K562 (cell line): ENCODE data around the gene JPT1. TPM values are rescaled to one million over a fixed set of nuclear protein-coding genes. Genes with fewer than 3 reads are reported as not detected.

Experiments
- CBFB ChIP-seq: sonication (generic); formaldehyde crosslinking; IDR thresholded peaks from 2 replicates; pipeline ENCODE4 v1.4.0; 2020; ENCODE audit warnings: mild to moderate bottlenecking, missing genetic modification reagents
- E2F1 ChIP-seq: sonication (generic); formaldehyde crosslinking; IDR thresholded peaks from 2 replicates; pipeline ENCODE4 v1.8.1; 2023; ENCODE audit warnings: mild to moderate bottlenecking, missing genetic modification reagents, moderate library complexity
- ETS2 ChIP-seq: IDR thresholded peaks from 2 replicates; pipeline ENCODE4 v1.6.1; 2016; ENCODE audit warnings: borderline replicate concordance, missing genetic modification characterization, mild to moderate bottlenecking, moderate library complexity, missing compliant biosample characterization; ENCODE audit not compliant: poor library complexity, severe bottlenecking
- MTF1 ChIP-seq: fragments of 250-450 bp; sonication (Bioruptor Pico); IDR thresholded peaks from 2 replicates; pipeline ENCODE4 v1.9.0; 2021; ENCODE audit warnings: moderate library complexity, mild to moderate bottlenecking, inconsistent platforms, borderline replicate concordance
- POLR2AphosphoS5 ChIP-seq: IDR thresholded peaks from 2 replicates; pipeline ENCODE4 v1.6.1; 2011; ENCODE audit warnings: mild to moderate bottlenecking, low read depth, low read length, moderate library complexity; ENCODE audit not compliant: control insufficient read depth, insufficient read depth
- RNF219 ChIP-seq: fragments of 250-450 bp; sonication (Bioruptor Pico); IDR thresholded peaks from 2 replicates; pipeline ENCODE4 v1.5.0; 2022; ENCODE audit warnings: mild to moderate bottlenecking
- XRCC3 ChIP-seq: fragments of 450-650 bp; IDR thresholded peaks from 2 replicates; pipeline ENCODE4 v1.6.1; 2017; ENCODE audit warnings: mild to moderate bottlenecking, moderate library complexity
- ZBTB2 ChIP-seq: fragments of 450-650 bp; IDR thresholded peaks from 2 replicates; pipeline ENCODE4 v1.6.1; 2016; ENCODE audit warnings: antibody characterized with exemption
- ZBTB33 ChIP-seq: sonication (generic); formaldehyde crosslinking; IDR thresholded peaks from 2 replicates; pipeline ENCODE4 v1.8.1; 2023; ENCODE audit warnings: mild to moderate bottlenecking, missing genetic modification reagents
- ZMIZ1 ChIP-seq, 2 experiments: fragments of 150-350 bp in 1 of 2; IDR thresholded peaks; 2 replicates each; pipeline ENCODE4 v1.6.1; 2012 to 2016; ENCODE audit warnings: low read depth in 2 of 2, low read length in 2 of 2, mild to moderate bottlenecking in 1 of 2, moderate library complexity in 1 of 2
- ZNF384 ChIP-seq: IDR thresholded peaks from 2 replicates; pipeline ENCODE4 v1.6.1; 2012; ENCODE audit warnings: low read depth, low read length, improper control_type of control experiment
- ZNF511 ChIP-seq: sonication (generic); formaldehyde crosslinking; IDR thresholded peaks from 2 replicates; pipeline ENCODE4 v1.8.0; 2022; ENCODE audit warnings: mild to moderate bottlenecking, missing genetic modification reagents
- polyA plus RNA-seq, 8 experiments: library from polyadenylated mRNA; depleted of rRNA in 4 of 8; stranded (reverse) in 5 of 8; unstranded in 3 of 8; fragments of >200 nt; fragmentation: Nextera tagmentation in 2 of 8; fragmentation: Illumina TruSeq in 1 of 8; extraction: Ambion mirVana in 2 of 8; extraction: Trizol in 1 of 8; gene quantifications; 2 replicates each; pipeline versions ENCODE4 v1.2.1 to v1.2.3, GENCODE V29; 2011 to 2014; ENCODE audit warnings: inconsistent platforms in 1 of 8, missing spikeins in 1 of 8
- total RNA-seq, 7 experiments: library from RNA; depleted of rRNA in 6 of 7; stranded (reverse); fragments of >200 nt in 6 of 7; fragmentation: Illumina TruSeq in 2 of 7; extraction: Trizol in 2 of 7; gene quantifications; 2 replicates each; pipeline versions ENCODE4 v1.2.1 to v1.2.3, GENCODE V29; 2011 to 2021; ENCODE audit warnings: low replicate concordance in 1 of 7
- TF ChIP-seq, protein P1 (sequence below), 2 experiments: fragments of 450-650 bp in 1 of 2; sonication (generic) in 1 of 2; formaldehyde crosslinking; conservative IDR thresholded peaks; 2 replicates each; pipeline versions ENCODE4 v1.4.0 to v1.8.1; 2020 to 2022; ENCODE audit warnings: mild to moderate bottlenecking in 1 of 2, missing genetic modification reagents in 1 of 2

JPT1 gene
- total and polyA plus RNA-seq, 9 of the 15 experiments (the other 6 are each of a cell fraction or from before 2014, with no cell fraction given): 56.7 to 292 (median 144) TPM

DNA sequence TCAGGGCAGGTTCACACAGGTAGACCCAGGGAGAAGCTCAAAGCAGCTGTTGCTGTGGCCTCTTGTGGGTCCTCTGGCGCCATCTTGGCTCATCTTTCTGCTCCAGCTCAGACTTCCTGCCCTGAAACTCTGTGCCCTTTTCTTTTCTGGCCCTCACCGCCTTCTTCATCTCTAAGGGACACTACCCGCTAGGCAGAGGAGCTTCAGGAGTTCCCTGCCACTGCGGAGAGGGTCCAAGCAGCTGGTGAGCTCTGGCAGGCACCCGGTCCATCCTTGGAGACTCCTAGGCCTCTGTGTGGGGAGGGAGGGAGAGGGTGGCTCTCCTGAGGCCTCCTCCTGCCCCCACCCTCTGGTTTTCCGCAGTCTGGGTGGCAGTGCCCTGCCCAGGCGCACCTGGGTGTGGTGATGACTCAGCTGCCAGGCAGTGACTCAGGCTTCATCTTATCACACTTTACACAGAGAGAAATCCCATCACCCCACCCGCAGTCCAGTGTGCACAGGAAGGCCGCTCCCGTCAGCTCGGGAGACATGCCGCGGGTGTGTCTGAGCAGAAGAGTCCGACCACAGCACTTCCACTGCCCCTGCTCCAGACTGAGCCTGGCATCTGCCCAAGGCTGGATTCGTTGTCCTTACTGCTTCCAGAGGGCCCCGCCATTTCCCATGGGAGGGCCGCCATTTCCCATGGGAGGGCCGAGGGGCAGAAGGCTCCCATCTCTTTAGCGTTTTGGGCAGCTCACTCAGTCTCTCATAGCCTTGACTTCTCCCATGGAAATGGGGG lies 30.1 kb downstream of the JPT1 start (continued):
- TF ChIP-seq ZNF511 (CRISPR knock-in tag): no peak; the same call in 1 of the 2 replicates
- peak; percentile 90 for TF ChIP-seq CBFB (CRISPR knock-in tag)
- peak in 1 of 2 experiments; percentile 70; a peak in 1 of 4 replicates for TF ChIP-seq ZMIZ1 (IDR thresholded peaks at IDR 0.05; ENCODE audit: low read depth in 2 of 2, low read length in 2 of 2)
- TF ChIP-seq, protein P1, sequence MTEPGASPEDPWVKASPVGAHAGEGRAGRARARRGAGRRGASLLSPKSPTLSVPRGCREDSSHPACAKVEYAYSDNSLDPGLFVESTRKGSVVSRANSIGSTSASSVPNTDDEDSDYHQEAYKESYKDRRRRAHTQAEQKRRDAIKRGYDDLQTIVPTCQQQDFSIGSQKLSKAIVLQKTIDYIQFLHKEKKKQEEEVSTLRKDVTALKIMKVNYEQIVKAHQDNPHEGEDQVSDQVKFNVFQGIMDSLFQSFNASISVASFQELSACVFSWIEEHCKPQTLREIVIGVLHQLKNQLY (CRISPR knock-in tag; conservative IDR thresholded peaks at IDR 0.05): no peak
- peak; percentile 51 for TF ChIP-seq POLR2AphosphoS5
- TF ChIP-seq ZNF384: no peak
- no peak for TF ChIP-seq RNF219 (CRISPR knock-in tag)
- TF ChIP-seq E2F1 (CRISPR knock-in tag): no peak
- TF ChIP-seq XRCC3: no peak
- TF ChIP-seq ZBTB33: 0 out of 2 replicates have a peak, but pooled peaks have one; percentile 16
- TF ChIP-seq MTF1 (CRISPR knock-in tag): peak; percentile 69; the same call in 1 of the 2 replicates
- no peak for TF ChIP-seq ETS2 (tag)
- TF ChIP-seq ZBTB2: peak; percentile 85
